H1 (cell line): ENCODE data around the gene ZBTB7B. TPM values are rescaled to one million over a fixed set of nuclear protein-coding genes. Genes with fewer than 3 reads are reported as not detected.
A peak's percentile ranks its signal among the peaks of the same experiment; 100 is the strongest.

Experiments used
- ATF3 ChIP-seq: IDR thresholded peaks from 2 replicates; pipeline ENCODE4 v1.6.1; 2011; ENCODE audit warnings: low read depth, mild to moderate bottlenecking, low read length; ENCODE audit not compliant: insufficient read depth
- BACH1 ChIP-seq: IDR thresholded peaks from 2 replicates; pipeline ENCODE4 v1.6.1; 2012; ENCODE audit warnings: low read length, improper control_type of control experiment
- CHD1 ChIP-seq: IDR thresholded peaks from 2 replicates; pipeline ENCODE4 v1.6.1; 2012; ENCODE audit warnings: low read depth, low read length, improper control_type of control experiment
- JUN ChIP-seq: IDR thresholded peaks from 2 replicates; pipeline ENCODE4 v1.6.1; 2011; ENCODE audit warnings: low read depth, mild to moderate bottlenecking, improper control_type of control experiment, low read length
- POLR2AphosphoS5 ChIP-seq: IDR thresholded peaks from 2 replicates; pipeline ENCODE4 v1.6.1; 2011; ENCODE audit warnings: low read depth, low read length
- SIN3A ChIP-seq, 2 experiments: IDR thresholded peaks in 1 of 2; conservative IDR thresholded peaks in 1 of 2; 2 replicates each; pipeline ENCODE4 v1.6.1; 2011 to 2012; ENCODE audit warnings: low read length in 2 of 2, improper control_type of control experiment in 1 of 2, low read depth in 1 of 2, mild to moderate bottlenecking in 1 of 2
- TBP ChIP-seq: IDR thresholded peaks from 2 replicates; pipeline ENCODE4 v1.6.1; 2011; ENCODE audit warnings: low read depth, low read length, improper control_type of control experiment
- polyA plus RNA-seq, 7 experiments: library from polyadenylated mRNA; depleted of rRNA in 3 of 7; stranded (reverse) in 5 of 7; unstranded in 2 of 7; fragments of >200 nt in 5 of 7; fragments of 200-250 nt in 2 of 7; gene quantifications; 1 replicate in 5 of 7; 2 replicates in 1 of 7; 4 replicates in 1 of 7; pipeline versions ENCODE4 v1.2.1 to v1.2.3, GENCODE V29; 2011 to 2013; ENCODE audit warnings: missing spikeins in 2 of 7, mixed read lengths in 2 of 7
- total RNA-seq: library from RNA; stranded (reverse); fragmentation: NEBNext Ultra II Directional; extraction: Animal tissue kit (Norgen Biotek cat#: 25700); gene quantifications from 2 replicates; pipeline ENCODE4 v1.2.1, GENCODE V29; 2021
- TF ChIP-seq, protein P1 (sequence below): fragments of 300-600 bp; sonication (generic); IDR thresholded peaks from 2 replicates; pipeline ENCODE4 v1.7.1; 2012; ENCODE audit warnings: low read length, moderate library complexity, mild to moderate bottlenecking, inconsistent platforms; ENCODE audit not compliant: insufficient replicate concordance

Gene ZBTB7B
- total and polyA plus RNA-seq, 2 of the 8 experiments (the other 6 are each of a cell fraction or from before 2014, with no cell fraction given): 24.5 to 36.9 TPM

- TF ChIP-seq SIN3A (conservative IDR thresholded peaks at IDR 0.05 in 1 of 2, IDR thresholded peaks at IDR 0.05 in 1 of 2; ENCODE audit: low read depth in 1 of 2, low read length in 2 of 2) (peak in 1 of 2 experiments; percentile 76; a peak in 2 of 4 replicates), BACH1 (no peak), TBP (0 out of 2 replicates have a peak, but pooled peaks have one; percentile 26), CHD1 (no peak), POLR2AphosphoS5 (no peak), JUN (no peak), ATF3 (no peak)
- TF ChIP-seq, protein P1, sequence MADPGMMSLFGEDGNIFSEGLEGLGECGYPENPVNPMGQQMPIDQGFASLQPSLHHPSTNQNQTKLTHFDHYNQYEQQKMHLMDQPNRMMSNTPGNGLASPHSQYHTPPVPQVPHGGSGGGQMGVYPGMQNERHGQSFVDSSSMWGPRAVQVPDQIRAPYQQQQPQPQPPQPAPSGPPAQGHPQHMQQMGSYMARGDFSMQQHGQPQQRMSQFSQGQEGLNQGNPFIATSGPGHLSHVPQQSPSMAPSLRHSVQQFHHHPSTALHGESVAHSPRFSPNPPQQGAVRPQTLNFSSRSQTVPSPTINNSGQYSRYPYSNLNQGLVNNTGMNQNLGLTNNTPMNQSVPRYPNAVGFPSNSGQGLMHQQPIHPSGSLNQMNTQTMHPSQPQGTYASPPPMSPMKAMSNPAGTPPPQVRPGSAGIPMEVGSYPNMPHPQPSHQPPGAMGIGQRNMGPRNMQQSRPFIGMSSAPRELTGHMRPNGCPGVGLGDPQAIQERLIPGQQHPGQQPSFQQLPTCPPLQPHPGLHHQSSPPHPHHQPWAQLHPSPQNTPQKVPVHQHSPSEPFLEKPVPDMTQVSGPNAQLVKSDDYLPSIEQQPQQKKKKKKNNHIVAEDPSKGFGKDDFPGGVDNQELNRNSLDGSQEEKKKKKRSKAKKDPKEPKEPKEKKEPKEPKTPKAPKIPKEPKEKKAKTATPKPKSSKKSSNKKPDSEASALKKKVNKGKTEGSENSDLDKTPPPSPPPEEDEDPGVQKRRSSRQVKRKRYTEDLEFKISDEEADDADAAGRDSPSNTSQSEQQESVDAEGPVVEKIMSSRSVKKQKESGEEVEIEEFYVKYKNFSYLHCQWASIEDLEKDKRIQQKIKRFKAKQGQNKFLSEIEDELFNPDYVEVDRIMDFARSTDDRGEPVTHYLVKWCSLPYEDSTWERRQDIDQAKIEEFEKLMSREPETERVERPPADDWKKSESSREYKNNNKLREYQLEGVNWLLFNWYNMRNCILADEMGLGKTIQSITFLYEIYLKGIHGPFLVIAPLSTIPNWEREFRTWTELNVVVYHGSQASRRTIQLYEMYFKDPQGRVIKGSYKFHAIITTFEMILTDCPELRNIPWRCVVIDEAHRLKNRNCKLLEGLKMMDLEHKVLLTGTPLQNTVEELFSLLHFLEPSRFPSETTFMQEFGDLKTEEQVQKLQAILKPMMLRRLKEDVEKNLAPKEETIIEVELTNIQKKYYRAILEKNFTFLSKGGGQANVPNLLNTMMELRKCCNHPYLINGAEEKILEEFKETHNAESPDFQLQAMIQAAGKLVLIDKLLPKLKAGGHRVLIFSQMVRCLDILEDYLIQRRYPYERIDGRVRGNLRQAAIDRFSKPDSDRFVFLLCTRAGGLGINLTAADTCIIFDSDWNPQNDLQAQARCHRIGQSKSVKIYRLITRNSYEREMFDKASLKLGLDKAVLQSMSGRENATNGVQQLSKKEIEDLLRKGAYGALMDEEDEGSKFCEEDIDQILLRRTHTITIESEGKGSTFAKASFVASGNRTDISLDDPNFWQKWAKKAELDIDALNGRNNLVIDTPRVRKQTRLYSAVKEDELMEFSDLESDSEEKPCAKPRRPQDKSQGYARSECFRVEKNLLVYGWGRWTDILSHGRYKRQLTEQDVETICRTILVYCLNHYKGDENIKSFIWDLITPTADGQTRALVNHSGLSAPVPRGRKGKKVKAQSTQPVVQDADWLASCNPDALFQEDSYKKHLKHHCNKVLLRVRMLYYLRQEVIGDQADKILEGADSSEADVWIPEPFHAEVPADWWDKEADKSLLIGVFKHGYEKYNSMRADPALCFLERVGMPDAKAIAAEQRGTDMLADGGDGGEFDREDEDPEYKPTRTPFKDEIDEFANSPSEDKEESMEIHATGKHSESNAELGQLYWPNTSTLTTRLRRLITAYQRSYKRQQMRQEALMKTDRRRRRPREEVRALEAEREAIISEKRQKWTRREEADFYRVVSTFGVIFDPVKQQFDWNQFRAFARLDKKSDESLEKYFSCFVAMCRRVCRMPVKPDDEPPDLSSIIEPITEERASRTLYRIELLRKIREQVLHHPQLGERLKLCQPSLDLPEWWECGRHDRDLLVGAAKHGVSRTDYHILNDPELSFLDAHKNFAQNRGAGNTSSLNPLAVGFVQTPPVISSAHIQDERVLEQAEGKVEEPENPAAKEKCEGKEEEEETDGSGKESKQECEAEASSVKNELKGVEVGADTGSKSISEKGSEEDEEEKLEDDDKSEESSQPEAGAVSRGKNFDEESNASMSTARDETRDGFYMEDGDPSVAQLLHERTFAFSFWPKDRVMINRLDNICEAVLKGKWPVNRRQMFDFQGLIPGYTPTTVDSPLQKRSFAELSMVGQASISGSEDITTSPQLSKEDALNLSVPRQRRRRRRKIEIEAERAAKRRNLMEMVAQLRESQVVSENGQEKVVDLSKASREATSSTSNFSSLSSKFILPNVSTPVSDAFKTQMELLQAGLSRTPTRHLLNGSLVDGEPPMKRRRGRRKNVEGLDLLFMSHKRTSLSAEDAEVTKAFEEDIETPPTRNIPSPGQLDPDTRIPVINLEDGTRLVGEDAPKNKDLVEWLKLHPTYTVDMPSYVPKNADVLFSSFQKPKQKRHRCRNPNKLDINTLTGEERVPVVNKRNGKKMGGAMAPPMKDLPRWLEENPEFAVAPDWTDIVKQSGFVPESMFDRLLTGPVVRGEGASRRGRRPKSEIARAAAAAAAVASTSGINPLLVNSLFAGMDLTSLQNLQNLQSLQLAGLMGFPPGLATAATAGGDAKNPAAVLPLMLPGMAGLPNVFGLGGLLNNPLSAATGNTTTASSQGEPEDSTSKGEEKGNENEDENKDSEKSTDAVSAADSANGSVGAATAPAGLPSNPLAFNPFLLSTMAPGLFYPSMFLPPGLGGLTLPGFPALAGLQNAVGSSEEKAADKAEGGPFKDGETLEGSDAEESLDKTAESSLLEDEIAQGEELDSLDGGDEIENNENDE: no peak
- TF ChIP-seq, all 59 proteins: peak for 16
Observed at GRCh38 chr1:154999571-155000410, 2.8 kb upstream of the ZBTB7B start (continued).
